OCI-LY7 (cell line): ENCODE measurements around the gene DIMT1. TPM values are rescaled to one million over a fixed set of nuclear protein-coding genes. Genes with fewer than 3 reads are reported as not detected.
A peak's percentile ranks its signal among the peaks of the same experiment; 100 is the strongest.

ENCODE experiments used
- BruUV-seq: library from RNA; stranded (reverse); fragments of 400-500 nt; replicated peaks from 2 replicates; lab custom pipeline; 2021; lab: Mats Ljungman, UMichigan
- CTCF ChIA-PET: fragments of 300-600 bp; sonication (Branson Sonifier 250); formaldehyde crosslinking; loops from one replicate; lab custom pipeline; 2022; ENCODE audit warnings: antibody characterized with exemption; ENCODE audit not compliant: unreplicated experiment; lab: Charles Lee
- POLR2A ChIA-PET: fragments of 300-600 bp; sonication (Branson Sonifier 250); formaldehyde crosslinking; loops from one replicate; lab custom pipeline; 2022; ENCODE audit warnings: antibody characterized with exemption; lab: Charles Lee
- DNase-seq: peaks from one replicate; pipeline ENCODE4 v3.0.0-alpha.2; 2015; ENCODE audit warnings: low spot score
- H2AFZ ChIP-seq: fragments of 200-600 bp; sonication (generic), shearing (Covaris generic); 2 replicates; pipeline ENCODE4 v1.6.1; 2014; ENCODE audit warnings: mild to moderate bottlenecking, antibody characterized with exemption, low read length, moderate library complexity
- H3K27ac ChIP-seq: fragments of 200-600 bp; sonication (generic); 2 replicates; pipeline ENCODE4 v1.5.1; 2014; ENCODE audit warnings: mixed run types, low read depth, mild to moderate bottlenecking, moderate library complexity, low read length, inconsistent platforms; ENCODE audit not compliant: poor library complexity, severe bottlenecking
- H3K36me3 ChIP-seq: fragments of 200-600 bp; sonication (generic); 2 replicates; pipeline ENCODE4 v1.6.1; 2014; ENCODE audit warnings: mild to moderate bottlenecking, antibody characterized with exemption, low read length, moderate library complexity, mixed read lengths; ENCODE audit not compliant: insufficient read depth
- H3K4me1 ChIP-seq: fragments of 200-600 bp; sonication (generic); 2 replicates; pipeline ENCODE4 v1.5.1; 2014; ENCODE audit warnings: mild to moderate bottlenecking, low read length; ENCODE audit not compliant: insufficient read depth, poor library complexity, severe bottlenecking
- H3K4me2 ChIP-seq: fragments of 200-600 bp; sonication (generic); 2 replicates; pipeline ENCODE4 v1.6.1; 2014; ENCODE audit warnings: mild to moderate bottlenecking, low read length
- H3K4me3 ChIP-seq: fragments of 200-600 bp; sonication (generic); 2 replicates; pipeline ENCODE4 v1.5.1; 2014; ENCODE audit warnings: mild to moderate bottlenecking, low read depth, low read length; ENCODE audit not compliant: poor library complexity, severe bottlenecking
- H3K79me2 ChIP-seq: fragments of 200-600 bp; sonication (generic); 2 replicates; pipeline ENCODE4 v1.6.1; 2016; ENCODE audit warnings: low read depth, mild to moderate bottlenecking, low read length, moderate library complexity, mixed read lengths; ENCODE audit not compliant: insufficient read depth
- H3K9me2 ChIP-seq: fragments of 200-600 bp; sonication (generic); 2 replicates; pipeline ENCODE4 v1.6.1; 2016; ENCODE audit warnings: mild to moderate bottlenecking, low read length, mixed read lengths; ENCODE audit not compliant: insufficient read depth
- H3K9me3 ChIP-seq: fragments of 200-600 bp; sonication (generic); 2 replicates; pipeline ENCODE4 v1.6.1; 2014; ENCODE audit warnings: mild to moderate bottlenecking, mixed run types, low read length, mixed read lengths
- H4K20me1 ChIP-seq: fragments of 200-600 bp; sonication (generic); 2 replicates; pipeline ENCODE4 v1.6.1; 2014; ENCODE audit warnings: mild to moderate bottlenecking, antibody characterized with exemption, low read length, moderate library complexity, mixed read lengths; ENCODE audit not compliant: insufficient read depth
- CTCF ChIP-seq: fragments of 200-600 bp; sonication (generic); conservative IDR thresholded peaks from 2 replicates; pipeline ENCODE4 v1.5.1; 2014; ENCODE audit warnings: mild to moderate bottlenecking, antibody characterized with exemption, low read length, moderate library complexity, mixed read lengths
- EZH2phosphoT487 ChIP-seq: fragments of 200-600 bp; sonication (generic); IDR thresholded peaks from 2 replicates; pipeline ENCODE4 v1.6.1; 2018; ENCODE audit warnings: low read depth, borderline replicate concordance, mild to moderate bottlenecking, mixed run types, antibody characterized with exemption, low read length, moderate library complexity, mixed read lengths
- intact Hi-C: fragments of 100-400 bp; cut with micrococcal nuclease; formaldehyde crosslinking; loops from one replicate; pipeline ENCODE4 v1.10.0; 2022; ENCODE audit not compliant: unreplicated experiment
- total RNA-seq, 2 experiments: library from RNA; depleted of rRNA in 1 of 2; stranded (reverse); fragments of >200 nt in 1 of 2; shearing (Covaris generic) in 1 of 2; gene quantifications; 2 replicates each; pipeline ENCODE4 v1.2.3, GENCODE V29; 2014 to 2022

Gene DIMT1
- total RNA-seq, 2 experiments from 2014 or later = 30.1 to 46.4 TPM

- intact Hi-C loops = no loop called here
- peaks cover 97% of the 10 kb centered on the region for H3K79me2 ChIP-seq
These were observed 15.9 kb upstream of the DIMT1 start for GRCh38 chr5:62419609-62420008.

DNA sequence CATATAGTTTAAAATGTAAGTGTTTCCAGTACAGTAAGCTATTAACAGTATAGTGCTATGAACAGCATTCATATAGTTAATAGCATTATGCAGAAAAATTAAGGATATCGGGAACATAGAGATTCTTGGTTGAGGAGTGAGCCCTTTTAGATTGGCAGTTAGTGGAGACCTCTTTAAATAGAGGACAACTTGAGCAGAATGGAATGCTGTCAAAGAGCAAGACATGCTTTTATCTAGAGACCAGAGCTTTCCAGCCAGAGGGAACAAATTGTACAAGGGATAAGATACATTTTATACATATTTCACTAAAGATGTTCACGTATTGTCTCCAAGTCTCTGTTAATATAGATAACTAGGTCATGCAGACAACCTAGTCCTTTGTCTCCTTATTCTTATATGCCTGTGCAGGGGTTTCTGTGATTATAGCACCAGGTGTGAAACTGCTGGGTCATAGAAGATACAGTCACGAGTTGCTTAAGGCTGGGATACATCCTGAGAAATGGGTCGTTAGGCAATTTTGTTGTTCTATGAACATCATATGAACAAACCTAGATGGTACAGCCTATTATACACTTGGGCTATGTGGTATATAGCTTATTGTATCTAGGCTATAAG is 14.9 kb upstream of the DIMT1 start:
- DNase-seq = no peak
- Histone ChIP-seq H3K79me2 (peaks cover 99% of the 10 kb centered on the region), H3K4me3 (no peak overlapping the region), H3K36me3 (peaks cover 39% of the 10 kb centered on the region), H2AFZ (no peak overlapping the region), H3K9me2 (no peaks in the 10 kb centered on the region), H3K27ac (no peak overlapping the region), H4K20me1 (peaks cover 4% of the 10 kb centered on the region; the same call in 1 of the 2 replicates), H3K4me1 (peaks cover 13% of the 10 kb centered on the region), H3K9me3 (no peaks in the 10 kb centered on the region), H3K4me2 (no peak overlapping the region)
- TF ChIP-seq EZH2phosphoT487 (no peak), CTCF (no peak)
- CTCF ChIA-PET = no interaction called here
- POLR2A ChIA-PET = interaction anchor here (1.0 to 1.4 kb wide), 2 partner anchors 14 to 15 kb away, joined by 3 to 4 read pairs; partner anchors contain the start of gene DIMT1
- intact Hi-C loops = no loop called here
- BruUV-seq = no TSS peak

More at GRCh38 chr5:62419609-62420008, 15.9 kb upstream of the DIMT1 start:
- no peak overlapping the region for H3K4me3 ChIP-seq
- H4K20me1 ChIP-seq = no peaks in the 10 kb centered on the region; the same call in 1 of the 2 replicates
- H3K4me1 ChIP-seq = peaks cover 2% of the 10 kb centered on the region
- no peak overlapping the region for H3K27ac ChIP-seq
- peaks cover 42% of the 10 kb centered on the region for H3K36me3 ChIP-seq
- H2AFZ ChIP-seq = no peak overlapping the region
- ChIA-PET POLR2A (interaction anchor here (0.9 to 1.3 kb wide), 2 partner anchors 12 to 30 kb away, joined by 3 read pairs; no protein-coding TSS in a partner anchor), CTCF (no interaction called here)
- DNase-seq = no peak
- no TSS peak for BruUV-seq
- no peaks in the 10 kb centered on the region for H3K9me3 ChIP-seq
- H3K4me2 ChIP-seq = no peak overlapping the region
- TF ChIP-seq EZH2phosphoT487 (no peak), CTCF (no peak)
- no peaks in the 10 kb centered on the region for H3K9me2 ChIP-seq

- no TSS peak for BruUV-seq
These were observed 10.0 kb upstream of the DIMT1 start for GRCh38 chr5:62413711-62414110.

More at GRCh38 chr5:62413711-62414110, 10.0 kb upstream of the DIMT1 start:
- peak overlapping the region; percentile 88 for H3K4me3 ChIP-seq
- DNase-seq = no peak
- TF ChIP-seq CTCF (no peak), EZH2phosphoT487 (no peak)
- no peaks in the 10 kb centered on the region for H3K9me3 ChIP-seq
- no peak overlapping the region for H3K27ac ChIP-seq
- peaks cover 6% of the 10 kb centered on the region; the same call in 1 of the 2 replicates for H4K20me1 ChIP-seq
- H3K36me3 ChIP-seq = peaks cover 12% of the 10 kb centered on the region
- peaks cover 19% of the 10 kb centered on the region for H3K4me1 ChIP-seq
- intact Hi-C loops = no loop called here
- no peaks in the 10 kb centered on the region for H3K9me2 ChIP-seq
- H2AFZ ChIP-seq = no peak overlapping the region
- H3K79me2 ChIP-seq = peaks cover 60% of the 10 kb centered on the region
- ChIA-PET POLR2A (interaction anchor here (0.5 to 3.1 kb wide), 6 partner anchors 10 to 189 kb away, joined by 3 to 72 read pairs (median 3); partner anchors contain the start of gene DIMT1), CTCF (interaction anchor here (0.6 kb wide), 1 partner anchor 9 kb away, joined by 3 read pairs; no protein-coding TSS in a partner anchor)
- peak overlapping the region; percentile 72 for H3K4me2 ChIP-seq
